Measurements from ENCODE around the gene PDE6H.
A peak's percentile ranks its signal among the peaks of the same experiment; 100 is the strongest.

PDE6H gene

DNA sequence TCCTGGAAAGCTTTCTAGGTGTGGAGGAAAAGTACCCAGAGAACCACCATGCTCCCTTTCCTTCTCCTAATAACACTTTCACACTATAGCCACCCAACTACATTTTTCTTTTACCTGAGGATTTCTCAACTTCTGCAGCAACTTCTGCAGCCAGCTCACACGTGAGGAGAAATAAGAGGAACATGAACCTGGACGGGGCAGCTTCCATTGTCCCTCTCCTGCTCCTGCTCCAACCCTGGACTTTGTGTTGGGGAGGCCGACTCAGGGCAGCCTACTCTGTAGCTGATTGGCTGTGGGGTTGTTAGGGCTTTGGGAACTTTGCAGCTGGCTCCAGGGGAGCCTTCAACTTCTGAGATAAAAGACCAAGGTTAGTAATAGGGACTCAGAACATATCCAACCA lies 34.5 kb upstream of the PDE6H start, which contains the start of gene ERP27:
TSS of gene ERP27 (minus strand) at position 237 of the 400 bp plus-strand sequence. CDS start at position 208, 29 bp downstream.
- DNase-seq (ENCODE audit: extremely low read depth, low read depth) = no peak
- H3K4me3 ChIP-seq (replicated peaks; ENCODE audit: low read depth, low read length) = no peak within 1 kb of the TSS
- TF ChIP-seq, protein P1, sequence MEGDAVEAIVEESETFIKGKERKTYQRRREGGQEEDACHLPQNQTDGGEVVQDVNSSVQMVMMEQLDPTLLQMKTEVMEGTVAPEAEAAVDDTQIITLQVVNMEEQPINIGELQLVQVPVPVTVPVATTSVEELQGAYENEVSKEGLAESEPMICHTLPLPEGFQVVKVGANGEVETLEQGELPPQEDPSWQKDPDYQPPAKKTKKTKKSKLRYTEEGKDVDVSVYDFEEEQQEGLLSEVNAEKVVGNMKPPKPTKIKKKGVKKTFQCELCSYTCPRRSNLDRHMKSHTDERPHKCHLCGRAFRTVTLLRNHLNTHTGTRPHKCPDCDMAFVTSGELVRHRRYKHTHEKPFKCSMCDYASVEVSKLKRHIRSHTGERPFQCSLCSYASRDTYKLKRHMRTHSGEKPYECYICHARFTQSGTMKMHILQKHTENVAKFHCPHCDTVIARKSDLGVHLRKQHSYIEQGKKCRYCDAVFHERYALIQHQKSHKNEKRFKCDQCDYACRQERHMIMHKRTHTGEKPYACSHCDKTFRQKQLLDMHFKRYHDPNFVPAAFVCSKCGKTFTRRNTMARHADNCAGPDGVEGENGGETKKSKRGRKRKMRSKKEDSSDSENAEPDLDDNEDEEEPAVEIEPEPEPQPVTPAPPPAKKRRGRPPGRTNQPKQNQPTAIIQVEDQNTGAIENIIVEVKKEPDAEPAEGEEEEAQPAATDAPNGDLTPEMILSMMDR (IDR thresholded peaks at IDR 0.05; ENCODE audit: low read depth, low read length, missing control alignments) = no peak

DNA sequence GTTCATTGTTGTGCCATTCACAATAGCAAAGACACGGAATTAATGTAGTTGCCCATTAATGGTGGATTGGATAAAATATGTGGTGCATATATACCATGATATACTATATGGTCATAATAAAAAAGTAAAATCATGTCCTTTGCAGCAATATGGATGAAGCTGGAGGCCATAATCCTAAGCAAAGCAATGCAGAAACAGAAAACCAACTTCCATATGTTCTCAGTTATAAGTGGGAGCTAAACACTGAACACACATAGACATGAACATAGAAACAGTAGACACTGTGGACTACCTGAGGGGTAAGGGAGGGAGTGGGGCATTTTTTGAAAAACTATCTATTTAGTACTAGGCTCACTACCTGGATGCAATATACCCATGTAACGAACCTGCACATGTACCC lies 31.5 kb upstream of the PDE6H start:
- TF ChIP-seq, protein P1 (IDR thresholded peaks at IDR 0.05; ENCODE audit: low read depth, low read length, missing control alignments) = no peak
- no peak for DNase-seq (ENCODE audit: extremely low read depth, low read depth)

DNA sequence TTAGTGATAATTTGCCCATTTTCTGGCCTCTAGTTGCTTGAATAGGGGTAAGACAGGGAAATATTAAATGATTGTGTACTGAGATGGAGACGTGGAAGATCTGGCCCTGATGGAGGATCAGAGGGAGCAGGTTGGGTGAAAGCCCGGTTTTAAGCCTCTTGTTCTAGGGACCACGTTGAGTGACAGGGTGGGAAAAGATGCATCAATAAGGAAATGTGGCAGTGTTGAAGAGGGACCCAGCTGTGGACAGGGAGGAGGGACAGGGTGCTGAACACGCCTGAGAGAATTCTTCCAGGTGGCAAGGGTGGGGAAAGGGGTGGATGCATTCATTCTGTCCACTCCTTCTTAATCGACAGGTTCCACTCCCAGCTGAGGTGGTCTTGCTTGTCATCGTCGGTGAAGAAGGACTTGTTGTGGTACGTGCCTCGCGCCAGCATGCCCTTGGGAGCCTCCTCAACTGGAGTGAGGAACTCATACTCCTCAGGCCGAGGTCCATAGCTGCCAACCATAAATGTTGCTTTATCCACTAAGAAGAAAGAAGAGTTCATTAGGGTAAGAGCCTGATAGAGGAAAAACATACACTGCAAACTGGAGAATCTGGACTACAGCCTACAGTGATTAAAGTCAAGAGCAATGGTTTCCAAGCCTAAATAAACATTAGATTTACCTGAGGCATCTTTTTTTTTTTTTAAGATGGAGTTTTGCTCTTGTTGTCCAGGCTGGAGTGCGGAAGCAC lies 30.5 kb upstream of the PDE6H start:
- TF ChIP-seq, protein P1 (IDR thresholded peaks at IDR 0.05; ENCODE audit: low read depth, low read length, missing control alignments) = no peak
- no peak overlapping the region for H3K4me3 ChIP-seq (replicated peaks; ENCODE audit: low read depth, low read length)
- DNase-seq (ENCODE audit: extremely low read depth, low read depth) = no peak

More for the DNA sequence above, 31.5 kb upstream of the PDE6H start:
- H3K4me3 ChIP-seq (replicated peaks; ENCODE audit: low read depth, low read length) = no peak overlapping the region

DNA sequence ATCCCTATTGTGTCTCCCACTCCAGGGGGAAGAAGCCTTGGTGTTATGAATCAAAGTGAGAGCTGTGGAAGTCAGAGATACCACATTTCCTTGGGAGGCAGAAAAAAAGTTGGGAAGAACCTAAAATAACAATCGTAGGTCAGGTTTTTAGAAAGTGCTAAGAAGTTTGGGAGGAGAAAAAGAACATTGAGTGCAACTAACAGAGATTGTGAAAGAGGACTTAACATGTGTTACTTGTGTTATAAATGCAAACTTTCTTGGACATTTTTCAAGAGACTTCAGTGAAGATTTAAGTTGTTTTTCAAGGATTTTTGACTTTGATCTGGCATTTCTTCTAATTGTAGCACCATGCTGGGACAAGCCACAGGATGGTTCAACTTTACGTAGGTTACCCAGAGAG lies 26.7 kb upstream of the PDE6H start:
- H3K4me3 ChIP-seq (replicated peaks; ENCODE audit: low read depth, low read length) = no peak overlapping the region
- no peak for DNase-seq (ENCODE audit: extremely low read depth, low read depth)

DNA sequence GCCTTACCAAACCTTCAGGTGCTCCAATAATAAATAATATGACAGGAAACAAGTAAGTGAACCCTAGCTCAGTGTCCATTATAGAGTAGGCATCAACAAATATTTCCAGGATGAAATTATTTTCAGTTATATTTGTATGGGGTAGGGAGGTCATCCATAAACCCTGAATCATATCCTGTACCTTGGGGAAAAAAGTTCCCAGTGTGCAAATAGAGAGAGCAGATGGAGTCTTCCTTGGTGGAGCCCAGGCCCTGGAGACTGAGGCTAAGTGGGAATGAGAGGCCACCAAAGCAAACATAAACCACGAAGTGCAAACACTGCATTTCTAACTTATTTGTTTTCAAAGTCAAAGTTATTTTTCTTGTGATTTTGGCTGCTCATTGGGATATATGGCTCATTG lies 26.0 kb upstream of the PDE6H start:
- TF ChIP-seq, protein P1 (IDR thresholded peaks at IDR 0.05; ENCODE audit: low read depth, low read length, missing control alignments) = no peak
- H3K4me3 ChIP-seq (replicated peaks; ENCODE audit: low read depth, low read length) = no peak overlapping the region
- DNase-seq (ENCODE audit: extremely low read depth, low read depth) = no peak

More for the DNA sequence above, 26.7 kb upstream of the PDE6H start:
- TF ChIP-seq, protein P1 (IDR thresholded peaks at IDR 0.05; ENCODE audit: low read depth, low read length, missing control alignments) = no peak

DNA sequence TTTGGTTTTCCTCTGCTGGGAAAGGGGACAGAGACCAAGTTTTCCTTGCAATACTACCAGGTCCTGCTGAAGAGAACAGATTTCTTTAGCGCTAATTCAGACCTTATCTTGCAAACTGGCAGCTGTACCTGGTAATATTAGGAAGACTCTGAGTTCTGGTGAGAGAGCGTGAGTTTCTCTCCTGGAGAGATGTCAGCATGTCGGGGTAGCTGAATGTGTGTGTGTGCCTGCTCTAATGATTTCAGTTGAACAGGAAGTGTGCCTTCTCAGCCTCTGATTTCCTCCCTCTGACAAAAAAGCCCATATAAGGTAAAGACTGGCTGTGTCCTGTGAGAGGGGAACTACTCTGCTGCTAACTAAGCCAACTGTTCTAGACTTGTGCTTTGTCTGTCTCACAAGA lies 24.2 kb upstream of the PDE6H start:
- H3K4me3 ChIP-seq (replicated peaks; ENCODE audit: low read depth, low read length) = no peak overlapping the region
- TF ChIP-seq, protein P1 (IDR thresholded peaks at IDR 0.05; ENCODE audit: low read depth, low read length, missing control alignments) = no peak
- DNase-seq (ENCODE audit: extremely low read depth, low read depth) = peak; percentile 70
